ENCODE measurements around the gene RXRB. TPM values are rescaled to one million over a fixed set of nuclear protein-coding genes. Genes with fewer than 3 reads are reported as not detected.

RXRB gene
- total RNA-seq, 1 experiment from 2014 or later: 58.8 TPM

GRCh38 chr6:33215271-33216116 is 15.0 kb upstream of the RXRB start:
- Histone ChIP-seq H3K4me3 (no peak overlapping the region), H3K27me3 (peaks cover 8% of the 10 kb centered on the region), H3K36me3 (peaks cover 5% of the 10 kb centered on the region), H3K9me3 (no peaks in the 10 kb centered on the region)
- DNase-seq: no peak

- Histone ChIP-seq H3K4me3 (no peak overlapping the region; the same call in 1 of the 2 replicates), H3K36me3 (peaks cover 21% of the 10 kb centered on the region), H3K9me3 (no peaks in the 10 kb centered on the region), H3K27me3 (peaks cover 4% of the 10 kb centered on the region; the same call in 1 of the 2 replicates)
- no peak for DNase-seq
Observed at GRCh38 chr6:33213989-33214335, 13.5 kb upstream of the RXRB start.

GRCh38 chr6:33213166-33213988 is 12.9 kb upstream of the RXRB start:
- H3K36me3 ChIP-seq: peaks cover 23% of the 10 kb centered on the region
- H3K27me3 ChIP-seq: peaks cover 2% of the 10 kb centered on the region; the same call in 1 of the 2 replicates
- H3K4me3 ChIP-seq: peak overlapping the region; percentile 41
- H3K9me3 ChIP-seq: no peaks in the 10 kb centered on the region
- peak; percentile 64 for DNase-seq

GRCh38 chr6:33212857-33213165 is 12.3 kb upstream of the RXRB start:
- Histone ChIP-seq H3K9me3 (no peaks in the 10 kb centered on the region), H3K36me3 (peaks cover 27% of the 10 kb centered on the region), H3K27me3 (peaks cover 2% of the 10 kb centered on the region; the same call in 1 of the 2 replicates), H3K4me3 (peak overlapping the region; percentile 41)
- DNase-seq: no peak

- H3K9me3 ChIP-seq: no peaks in the 10 kb centered on the region
Observed at GRCh38 chr6:33211666-33212422, 11.4 kb upstream of the RXRB start.

GRCh38 chr6:33211136-33211535 is 10.7 kb upstream of the RXRB start:
- no peak for DNase-seq
- H3K9me3 ChIP-seq: no peaks in the 10 kb centered on the region
- no peak overlapping the region for H3K4me3 ChIP-seq
- H3K27me3 ChIP-seq: peaks cover 2% of the 10 kb centered on the region; the same call in 1 of the 2 replicates
- H3K36me3 ChIP-seq: peaks cover 27% of the 10 kb centered on the region

More at GRCh38 chr6:33211666-33212422, 11.4 kb upstream of the RXRB start:
- peaks cover 2% of the 10 kb centered on the region; the same call in 1 of the 2 replicates for H3K27me3 ChIP-seq
- DNase-seq: no peak
- H3K36me3 ChIP-seq: peaks cover 27% of the 10 kb centered on the region
- no peak overlapping the region for H3K4me3 ChIP-seq

- Histone ChIP-seq H3K9me3 (no peaks in the 10 kb centered on the region), H3K27me3 (peaks cover 2% of the 10 kb centered on the region; the same call in 1 of the 2 replicates), H3K4me3 (no peak overlapping the region), H3K36me3 (peaks cover 36% of the 10 kb centered on the region)
- no peak for DNase-seq
Observed at GRCh38 chr6:33209856-33210255, 9.4 kb upstream of the RXRB start.

- H3K36me3 ChIP-seq: peaks cover 51% of the 10 kb centered on the region
- H3K27me3 ChIP-seq: no peaks in the 10 kb centered on the region
- DNase-seq: peak; percentile 97
- peak within 1 kb of the TSS; percentile 98 for H3K4me3 ChIP-seq
- no peaks in the 10 kb centered on the region for H3K9me3 ChIP-seq
Observed at GRCh38 chr6:33208091-33208967, 7.9 kb upstream of the RXRB start, which contains the start of gene RING1. Gene RING1 (plus strand): TSS chr6:33208500. CDS start chr6:33208823, 323 bp downstream.

GRCh38 chr6:33207552-33208090 is 7.2 kb upstream of the RXRB start:
- Histone ChIP-seq H3K27me3 (no peaks in the 10 kb centered on the region), H3K4me3 (peak overlapping the region; percentile 98), H3K9me3 (no peaks in the 10 kb centered on the region), H3K36me3 (peaks cover 58% of the 10 kb centered on the region)
- DNase-seq: peak; percentile 88

GRCh38 chr6:33206864-33207551 is 6.5 kb upstream of the RXRB start:
- Histone ChIP-seq H3K36me3 (peaks cover 64% of the 10 kb centered on the region), H3K9me3 (no peaks in the 10 kb centered on the region), H3K27me3 (no peaks in the 10 kb centered on the region), H3K4me3 (peak overlapping the region; percentile 98)
- DNase-seq: peak; percentile 78

- peak overlapping the region; percentile 98 for H3K4me3 ChIP-seq
- no peaks in the 10 kb centered on the region for H3K9me3 ChIP-seq
- DNase-seq: no peak
- peaks cover 72% of the 10 kb centered on the region for H3K36me3 ChIP-seq
- no peaks in the 10 kb centered on the region for H3K27me3 ChIP-seq
Observed at GRCh38 chr6:33206027-33206863, 5.8 kb upstream of the RXRB start.

GRCh38 chr6:33205191-33206026 is 4.9 kb upstream of the RXRB start:
- no peaks in the 10 kb centered on the region for H3K27me3 ChIP-seq
- no peaks in the 10 kb centered on the region for H3K9me3 ChIP-seq
- peaks cover 70% of the 10 kb centered on the region for H3K36me3 ChIP-seq
- DNase-seq: peak; percentile 58
- no peak overlapping the region for H3K4me3 ChIP-seq

- Histone ChIP-seq H3K27me3 (no peaks in the 10 kb centered on the region), H3K36me3 (peaks cover 67% of the 10 kb centered on the region), H3K9me3 (no peaks in the 10 kb centered on the region), H3K4me3 (no peak within 1 kb of the TSS)
- DNase-seq: no peak
Observed at GRCh38 chr6:33204415-33205190, 4.1 kb upstream of the RXRB start, which contains the start of gene HSD17B8. Gene HSD17B8 (plus strand): TSS chr6:33204655. CDS start chr6:33204669, 14 bp downstream.
